T-helper 17 cell (primary cell): ENCODE data around the gene PXN. TPM values are rescaled to one million over a fixed set of nuclear protein-coding genes. Genes with fewer than 3 reads are reported as not detected.
"Not testable (repeated sequence)": the region's sequence is repeated elsewhere in the genome, so short reads cannot be mapped to it uniquely, and the experiment has no call there.

ENCODE experiments used
- ATAC-seq: fragments of 150-1000 bp; cut with Tn5 transposase; 2 replicates; pipeline ENCODE4 v1.10.0; 2021; ENCODE audit warnings: mild to moderate bottlenecking, moderate library complexity
- DNase-seq, 3 donors: peaks; one replicate each; pipeline versions ENCODE4 v3.0.0 to v3.0.0-alpha.2; 2020 to 2021
- H3K9me3 ChIP-seq: one replicate; pipeline ENCODE4 v1.7.0; 2013; ENCODE audit warnings: low read length, mild to moderate bottlenecking; ENCODE audit not compliant: control insufficient read depth, poor library complexity, severe bottlenecking
- H3K27ac Mint-ChIP-seq: one replicate; pipeline ENCODE4 v1.8.0; 2022; ENCODE audit warnings: mild to moderate bottlenecking, moderate library complexity, mixed read lengths
- H3K27me3 Mint-ChIP-seq: one replicate; pipeline ENCODE4 v1.8.0; 2022; ENCODE audit warnings: mixed read lengths
- H3K36me3 Mint-ChIP-seq: one replicate; pipeline ENCODE4 v1.8.0; 2022; ENCODE audit warnings: low read depth, mixed read lengths
- H3K4me1 Mint-ChIP-seq: one replicate; pipeline ENCODE4 v1.8.0; 2022; ENCODE audit warnings: mild to moderate bottlenecking, mixed read lengths
- H3K4me3 Mint-ChIP-seq: one replicate; pipeline ENCODE4 v1.8.0; 2022; ENCODE audit warnings: mild to moderate bottlenecking, moderate library complexity, mixed read lengths
- total RNA-seq, 4 donors: library from RNA in 2 of 4; stranded (reverse) in 2 of 4; gene quantifications; one replicate each; pipeline ENCODE4 v1.2.3 and lab custom pipeline; 2022 to 2026

PXN gene
- total RNA-seq, 2 donors from 2014 or later, result 155 to 190 TPM

DNA sequence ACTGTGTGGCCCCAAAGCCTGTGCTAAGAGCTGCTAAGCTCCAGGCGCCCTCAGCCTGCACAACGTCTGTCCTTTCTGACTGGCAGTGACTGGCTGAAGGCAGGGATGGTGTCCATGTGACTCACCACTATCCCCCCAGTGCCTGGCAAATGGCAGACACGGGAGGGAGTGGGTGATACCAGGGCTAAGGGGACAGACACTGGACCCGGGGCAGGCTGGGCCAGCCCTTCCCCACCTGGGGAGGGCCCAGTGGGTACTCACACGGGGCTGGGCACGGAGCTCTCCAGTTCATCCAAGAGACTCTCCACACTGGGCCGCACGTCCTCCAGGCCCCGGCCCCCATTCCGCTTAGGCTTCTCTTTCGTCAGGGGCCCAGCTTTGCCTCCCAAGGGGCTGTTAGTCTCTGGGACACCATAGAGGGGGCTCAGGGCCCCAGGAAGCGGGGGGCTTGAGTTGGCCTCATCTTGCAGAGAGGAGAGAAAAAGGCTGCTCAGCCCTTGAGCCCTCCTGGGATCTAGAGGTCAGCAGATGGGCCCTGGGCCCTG is 43.2 kb downstream of the PXN start:
- peaks cover 7% of the 10 kb centered on the region for H3K36me3 Mint-ChIP-seq
- no peaks in the 10 kb centered on the region for H3K9me3 ChIP-seq
- H3K27me3 Mint-ChIP-seq, result no peaks in the 10 kb centered on the region
- H3K4me3 Mint-ChIP-seq, result peak overlapping the region; percentile 77
- peak overlapping the region; percentile 81 for H3K27ac Mint-ChIP-seq
- H3K4me1 Mint-ChIP-seq, result peaks cover 15% of the 10 kb centered on the region
- ATAC-seq, result no peak
- DNase-seq, result no peak

DNA sequence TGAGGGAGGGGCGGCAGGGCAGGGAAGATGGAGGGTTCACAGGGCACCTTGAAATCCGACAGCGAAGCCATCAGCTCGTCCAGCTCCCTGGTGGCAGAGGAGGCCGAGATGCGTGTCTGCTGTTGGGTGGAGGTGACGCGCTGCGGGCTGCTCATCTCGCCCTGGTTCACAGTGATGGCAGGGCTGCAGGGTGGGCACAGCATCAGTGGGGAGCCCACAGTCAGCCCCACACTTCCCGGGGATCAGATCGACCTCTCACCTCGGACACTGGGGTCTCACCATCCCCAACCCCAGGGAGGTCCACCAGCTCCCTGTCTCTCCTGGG is 44.0 kb downstream of the PXN start:
- Mint-ChIP-seq H3K27me3 (no peaks in the 10 kb centered on the region), H3K27ac (no peak overlapping the region), H3K4me3 (no peak overlapping the region), H3K36me3 (peaks cover 7% of the 10 kb centered on the region), H3K4me1 (peaks cover 15% of the 10 kb centered on the region)
- H3K9me3 ChIP-seq, result no peaks in the 10 kb centered on the region
- DNase-seq (no peak), ATAC-seq (no peak)

- Mint-ChIP-seq H3K4me3 (peak overlapping the region; percentile 74), H3K36me3 (peaks cover 8% of the 10 kb centered on the region), H3K4me1 (peaks cover 12% of the 10 kb centered on the region), H3K27ac (peak overlapping the region; percentile 27), H3K27me3 (no peaks in the 10 kb centered on the region)
- no peak for ATAC-seq
- no peak for DNase-seq
- H3K9me3 ChIP-seq, result no peaks in the 10 kb centered on the region
Observed at GRCh38 chr12:120220838-120221575, 44.5 kb downstream of the PXN start.

DNA sequence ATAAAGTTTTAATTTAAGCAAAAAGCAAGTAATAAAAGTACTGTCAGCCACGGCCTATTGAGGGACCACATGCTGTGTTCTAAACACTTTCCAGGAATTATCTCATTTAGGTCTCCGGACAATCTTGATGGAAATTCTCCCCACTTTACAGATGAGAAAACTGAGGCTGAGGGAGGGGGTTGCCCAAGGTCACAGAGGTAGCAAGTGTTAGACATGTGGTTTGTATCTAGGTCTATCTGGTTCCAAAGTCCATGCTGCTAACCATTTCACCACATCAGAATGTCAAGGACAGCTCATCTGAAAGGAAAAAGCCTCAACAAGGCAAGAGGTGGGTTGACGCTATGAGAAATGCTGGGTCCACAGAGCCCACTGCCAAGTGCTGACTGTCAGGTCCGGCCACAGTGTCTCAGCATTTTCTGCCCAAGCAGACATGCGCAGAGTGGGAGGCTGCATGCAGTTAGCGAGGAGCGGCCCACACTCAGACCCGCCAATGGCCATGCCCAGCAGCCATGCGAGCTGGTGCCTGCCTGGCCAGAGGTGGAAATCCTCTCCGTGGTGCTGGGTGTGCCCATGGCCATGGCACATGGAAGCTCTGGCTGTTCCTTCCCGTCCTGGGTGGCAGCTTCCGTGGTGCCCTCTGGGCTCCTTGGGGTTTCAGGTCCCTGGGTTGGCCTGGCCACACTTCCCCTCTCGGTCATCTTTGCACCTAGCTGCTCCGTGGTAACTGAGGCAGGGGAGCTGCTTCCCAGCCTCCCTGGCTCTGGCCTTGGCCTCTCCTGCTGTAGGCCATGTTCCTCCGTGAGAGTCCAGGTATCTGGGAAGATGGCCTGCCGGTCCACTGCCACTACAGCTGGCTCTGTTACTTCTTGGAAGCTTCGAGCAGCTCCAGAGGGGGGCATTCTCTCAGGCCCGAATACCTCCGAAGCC is 46.6 kb downstream of the PXN start:
- peaks cover 13% of the 10 kb centered on the region for H3K36me3 Mint-ChIP-seq

DNA sequence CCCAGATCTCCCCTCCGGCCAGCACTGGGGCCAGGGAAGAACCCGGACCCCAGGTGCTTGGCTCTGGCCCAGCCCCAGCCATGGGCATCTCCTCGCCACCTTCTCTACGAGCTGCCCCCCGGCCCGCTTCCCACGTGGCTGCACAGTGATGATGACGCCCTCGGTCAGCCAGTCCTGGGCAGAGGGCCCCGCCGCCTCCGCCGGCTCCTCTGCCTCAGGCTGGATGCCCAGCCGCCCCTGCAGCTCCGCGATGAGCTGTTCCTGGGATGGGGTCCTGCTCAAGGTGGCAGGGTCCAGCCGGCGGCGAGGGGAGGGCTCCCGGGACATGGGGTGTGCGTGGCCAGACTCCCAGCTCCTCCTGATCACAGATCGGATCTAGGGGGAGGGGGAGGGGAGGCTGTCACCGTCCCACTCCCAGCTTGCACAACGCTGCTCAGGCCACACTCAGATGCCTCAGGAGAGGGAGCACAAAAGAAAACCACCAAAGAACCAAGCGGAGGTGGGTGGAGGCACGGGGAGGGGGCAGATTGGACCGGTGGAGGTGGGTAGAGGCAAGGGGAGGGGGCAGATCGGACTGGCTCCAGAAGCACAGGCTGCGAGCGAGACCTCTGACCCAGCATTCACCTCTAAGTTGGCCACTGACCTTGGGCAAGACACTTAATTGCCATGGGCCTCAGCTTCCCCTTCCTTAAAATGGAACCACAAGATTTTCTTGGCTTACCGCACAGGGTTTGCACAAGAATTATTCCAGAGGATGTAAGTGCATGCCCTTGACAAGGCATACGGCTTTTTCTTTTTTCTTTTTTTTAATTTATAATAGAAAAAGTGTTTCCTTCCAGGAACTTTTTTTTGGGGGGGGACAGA is 48.6 kb downstream of the PXN start:
- H3K9me3 ChIP-seq, result no peaks in the 10 kb centered on the region
- no peak overlapping the region for H3K27ac Mint-ChIP-seq
- H3K27me3 Mint-ChIP-seq, result no peaks in the 10 kb centered on the region
- peaks cover 10% of the 10 kb centered on the region for H3K36me3 Mint-ChIP-seq
- H3K4me3 Mint-ChIP-seq, result no peak overlapping the region
- ATAC-seq, result no peak
- H3K4me1 Mint-ChIP-seq, result peaks cover 5% of the 10 kb centered on the region
- no peak for DNase-seq

More for the DNA sequence above, 46.6 kb downstream of the PXN start:
- Mint-ChIP-seq H3K4me3 (no peak overlapping the region), H3K4me1 (peaks cover 5% of the 10 kb centered on the region), H3K27me3 (no peaks in the 10 kb centered on the region), H3K27ac (peak overlapping the region; percentile 34)
- no peaks in the 10 kb centered on the region for H3K9me3 ChIP-seq
- no peak for DNase-seq
- no peak for ATAC-seq

GRCh38 chr12:120215766-120216735 is 49.5 kb downstream of the PXN start:
- no peak for DNase-seq
- ATAC-seq, result no peak

GRCh38 chr12:120215357-120215735 is 50.2 kb downstream of the PXN start:
- no peak overlapping the region for H3K4me3 Mint-ChIP-seq
- peaks cover 10% of the 10 kb centered on the region for H3K36me3 Mint-ChIP-seq
- DNase-seq, result no peak
- no peak overlapping the region for H3K27ac Mint-ChIP-seq
- H3K27me3 Mint-ChIP-seq, result no peaks in the 10 kb centered on the region
- no peak for ATAC-seq
- H3K9me3 ChIP-seq, result no peaks in the 10 kb centered on the region
- peaks cover 3% of the 10 kb centered on the region for H3K4me1 Mint-ChIP-seq

More at GRCh38 chr12:120215766-120216735, 49.5 kb downstream of the PXN start:
- no peak overlapping the region for H3K4me3 Mint-ChIP-seq
- peaks cover 13% of the 10 kb centered on the region for H3K36me3 Mint-ChIP-seq
- H3K9me3 ChIP-seq, result no peaks in the 10 kb centered on the region
- no peaks in the 10 kb centered on the region for H3K27me3 Mint-ChIP-seq
- H3K4me1 Mint-ChIP-seq, result peaks cover 9% of the 10 kb centered on the region
- no peak overlapping the region for H3K27ac Mint-ChIP-seq

DNA sequence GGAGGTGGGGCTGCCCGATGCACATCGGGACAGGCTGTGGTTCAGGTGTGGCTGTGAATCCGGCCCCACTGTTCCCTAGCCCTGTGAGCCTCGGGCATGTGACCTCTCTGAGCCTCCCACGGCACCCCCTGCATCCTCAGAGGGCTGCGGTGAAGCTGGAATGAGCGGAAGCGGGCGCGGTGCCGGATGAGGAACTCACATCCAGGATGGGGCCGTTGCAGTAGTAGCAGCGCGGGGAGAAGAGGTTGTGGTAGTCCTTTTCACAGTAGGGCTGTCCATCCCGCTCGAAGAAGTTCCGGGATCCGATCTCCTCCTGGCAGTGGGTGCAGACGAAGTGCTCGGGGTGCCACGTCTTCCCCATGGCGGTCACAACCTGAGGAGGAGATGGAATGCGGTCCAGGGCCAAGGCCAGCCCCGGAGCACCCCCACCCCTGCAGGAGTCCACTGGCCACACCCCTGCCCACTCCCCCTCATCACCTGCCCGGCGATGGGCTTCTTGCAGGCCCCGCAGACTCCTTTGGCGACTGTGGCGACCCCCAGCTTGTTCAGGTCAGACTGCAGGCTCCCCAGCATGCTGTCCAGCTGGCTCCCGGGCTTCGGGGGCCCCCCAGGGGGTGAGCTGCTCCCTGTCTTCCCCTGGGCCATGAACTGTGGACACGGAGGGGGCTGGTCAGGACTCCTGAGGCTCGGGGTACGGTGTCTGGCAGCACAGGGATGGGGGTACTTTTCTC is 50.7 kb downstream of the PXN start:
- H3K9me3 ChIP-seq, result no peaks in the 10 kb centered on the region
- peaks cover 9% of the 10 kb centered on the region for H3K36me3 Mint-ChIP-seq
- peaks cover 3% of the 10 kb centered on the region for H3K4me1 Mint-ChIP-seq
- H3K4me3 Mint-ChIP-seq, result no peak overlapping the region
- H3K27me3 Mint-ChIP-seq, result no peaks in the 10 kb centered on the region
- H3K27ac Mint-ChIP-seq, result no peak overlapping the region
- no peak for ATAC-seq
- DNase-seq, result no peak

DNA sequence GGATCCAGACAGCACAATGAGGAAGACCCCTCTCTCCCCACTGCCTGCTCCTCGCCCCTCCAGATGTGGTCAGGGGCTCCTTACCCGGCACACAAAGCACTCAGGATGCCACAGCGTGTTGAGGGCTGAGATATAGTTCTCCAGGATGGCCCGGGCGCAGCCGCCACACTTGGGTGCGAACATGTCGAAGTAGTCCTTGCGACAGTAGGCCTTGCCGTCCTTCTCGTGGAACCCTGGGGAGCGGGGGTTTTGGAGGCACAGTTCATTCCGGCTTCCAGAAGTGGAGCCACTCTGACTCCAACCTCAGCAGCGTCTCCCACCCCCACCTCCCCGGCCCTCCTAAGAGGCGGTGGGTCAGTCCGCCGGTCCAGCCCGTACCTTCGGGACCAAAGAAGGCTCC is 51.8 kb downstream of the PXN start:
- H3K36me3 Mint-ChIP-seq, result peaks cover 9% of the 10 kb centered on the region
- H3K27ac Mint-ChIP-seq, result no peak overlapping the region
- no peaks in the 10 kb centered on the region for H3K27me3 Mint-ChIP-seq

DNA sequence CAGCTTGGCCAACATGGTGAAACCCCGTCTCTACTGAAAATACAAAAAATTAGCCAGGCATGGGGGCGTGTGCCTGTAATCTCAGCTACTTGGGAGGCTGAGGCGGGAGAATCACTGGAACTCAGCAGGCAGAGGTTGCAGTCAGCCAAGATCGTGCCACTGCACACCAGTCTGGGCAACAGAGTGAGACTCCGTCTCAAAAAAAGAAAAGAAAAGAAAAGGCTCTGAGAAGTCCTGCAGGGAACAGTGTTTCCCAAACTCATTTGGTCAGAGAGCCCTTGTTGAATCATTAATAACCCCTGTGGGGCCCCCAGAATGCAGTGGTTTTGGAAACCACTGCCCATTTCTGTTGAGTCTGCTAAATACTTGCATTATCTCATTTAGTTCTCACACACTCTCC is 52.3 kb downstream of the PXN start:
- not testable (repeated sequence) for H3K9me3 ChIP-seq, H3K36me3 Mint-ChIP-seq, H3K27me3 Mint-ChIP-seq, H3K4me3 Mint-ChIP-seq, ATAC-seq, H3K27ac Mint-ChIP-seq, DNase-seq, H3K4me1 Mint-ChIP-seq

More for the DNA sequence above, 51.8 kb downstream of the PXN start:
- Mint-ChIP-seq H3K4me1 (peaks cover 3% of the 10 kb centered on the region), H3K4me3 (no peak overlapping the region)
- ATAC-seq (no peak), DNase-seq (no peak)
- no peaks in the 10 kb centered on the region for H3K9me3 ChIP-seq

- Mint-ChIP-seq H3K27ac (no peak overlapping the region), H3K36me3 (peaks cover 9% of the 10 kb centered on the region)
Observed at GRCh38 chr12:120212301-120212700, 53.2 kb downstream of the PXN start.

More at GRCh38 chr12:120212301-120212700, 53.2 kb downstream of the PXN start:
- ATAC-seq (no peak), DNase-seq (no peak)
- H3K9me3 ChIP-seq, result no peaks in the 10 kb centered on the region
- Mint-ChIP-seq H3K27me3 (no peaks in the 10 kb centered on the region), H3K4me3 (no peak overlapping the region), H3K4me1 (peaks cover 3% of the 10 kb centered on the region)
